T-helper 17 cell (primary cell): Measurements from ENCODE around the gene AKT1. TPM values are rescaled to one million over a fixed set of nuclear protein-coding genes. Genes with fewer than 3 reads are reported as not detected.
A peak's percentile ranks its signal among the peaks of the same experiment; 100 is the strongest.
"Not testable (repeated sequence)": the region's sequence is repeated elsewhere in the genome, so short reads cannot be mapped to it uniquely, and the experiment has no call there.

Source experiments
- ATAC-seq: fragments of 150-1000 bp; cut with Tn5 transposase; 2 replicates; pipeline ENCODE4 v1.10.0; 2021; ENCODE audit warnings: mild to moderate bottlenecking, moderate library complexity
- DNase-seq, 3 donors: peaks; one replicate each; pipeline versions ENCODE4 v3.0.0 to v3.0.0-alpha.2; 2020 to 2021
- H3K9me3 ChIP-seq: one replicate; pipeline ENCODE4 v1.7.0; 2013; ENCODE audit warnings: low read length, mild to moderate bottlenecking; ENCODE audit not compliant: control insufficient read depth, poor library complexity, severe bottlenecking
- H3K27ac Mint-ChIP-seq: one replicate; pipeline ENCODE4 v1.8.0; 2022; ENCODE audit warnings: mild to moderate bottlenecking, moderate library complexity, mixed read lengths
- H3K27me3 Mint-ChIP-seq: one replicate; pipeline ENCODE4 v1.8.0; 2022; ENCODE audit warnings: mixed read lengths
- H3K36me3 Mint-ChIP-seq: one replicate; pipeline ENCODE4 v1.8.0; 2022; ENCODE audit warnings: low read depth, mixed read lengths
- H3K4me1 Mint-ChIP-seq: one replicate; pipeline ENCODE4 v1.8.0; 2022; ENCODE audit warnings: mild to moderate bottlenecking, mixed read lengths
- H3K4me3 Mint-ChIP-seq: one replicate; pipeline ENCODE4 v1.8.0; 2022; ENCODE audit warnings: mild to moderate bottlenecking, moderate library complexity, mixed read lengths
- total RNA-seq, 4 donors: library from RNA in 2 of 4; stranded (reverse) in 2 of 4; gene quantifications; one replicate each; pipeline ENCODE4 v1.2.3 and lab custom pipeline; 2022 to 2026

AKT1 gene
- total RNA-seq, 2 donors from 2014 or later, result 72.4 to 77.2 TPM

DNA sequence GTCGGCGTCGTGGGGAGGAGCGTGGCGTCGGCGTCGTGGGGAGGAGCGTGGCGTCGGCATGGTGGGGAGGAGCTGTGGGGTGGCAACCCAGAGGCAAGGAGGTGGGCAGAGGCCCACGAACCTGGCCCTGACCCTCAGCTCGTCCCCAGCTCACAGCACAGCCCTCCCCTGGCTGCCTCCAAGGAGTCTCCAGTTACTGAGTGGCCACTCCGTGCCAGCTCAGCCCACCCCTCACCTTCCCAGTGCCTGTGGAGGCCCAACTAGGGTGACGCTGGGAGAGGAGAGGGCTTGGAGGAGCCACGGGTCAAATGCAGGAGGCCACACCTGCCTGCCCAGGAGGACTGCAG lies 65.7 kb downstream of the AKT1 start:
- ATAC-seq, result no peak
- H3K27me3 Mint-ChIP-seq, result no peaks in the 10 kb centered on the region
- no peak overlapping the region for H3K27ac Mint-ChIP-seq
- no peak for DNase-seq
- peaks cover 6% of the 10 kb centered on the region for H3K4me1 Mint-ChIP-seq
- H3K36me3 Mint-ChIP-seq, result no peaks in the 10 kb centered on the region
- no peaks in the 10 kb centered on the region for H3K9me3 ChIP-seq
- H3K4me3 Mint-ChIP-seq, result no peak overlapping the region

DNA sequence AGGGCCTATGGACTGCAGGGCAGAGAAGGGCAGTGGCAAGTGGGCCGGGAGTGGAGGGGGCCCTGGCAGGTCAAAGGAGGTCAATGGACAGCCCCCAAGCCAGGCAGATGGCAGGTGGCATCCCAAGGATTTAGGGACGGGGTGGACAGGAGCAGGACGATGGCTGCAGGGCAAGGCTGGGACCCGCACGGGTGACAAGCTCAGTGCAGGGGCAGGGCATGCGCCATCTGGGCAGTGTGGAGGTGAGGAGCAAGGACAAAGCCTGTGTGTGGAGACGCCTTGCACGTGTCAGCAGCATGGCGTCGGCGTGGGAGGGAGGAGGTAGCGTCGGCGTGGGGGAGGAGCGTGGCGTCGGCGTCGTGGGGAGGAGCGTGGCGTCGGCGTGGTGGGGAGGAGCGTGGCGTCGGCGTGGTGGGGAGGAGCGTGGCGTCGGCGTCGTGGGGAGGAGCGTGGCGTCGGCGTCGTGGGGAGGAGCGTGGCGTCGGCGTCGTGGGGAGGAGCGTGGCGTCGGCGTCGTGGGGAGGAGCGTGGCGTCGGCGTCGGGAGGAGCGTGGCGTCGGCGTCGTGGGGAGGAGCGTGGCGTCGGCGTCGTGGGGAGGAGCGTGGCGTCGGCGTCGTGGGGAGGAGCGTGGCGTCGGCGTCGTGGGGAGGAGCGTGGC lies 66.2 kb downstream of the AKT1 start:
- H3K9me3 ChIP-seq, DNase-seq, H3K27me3 Mint-ChIP-seq, H3K4me1 Mint-ChIP-seq, H3K4me3 Mint-ChIP-seq, H3K36me3 Mint-ChIP-seq, H3K27ac Mint-ChIP-seq, ATAC-seq: not testable (repeated sequence)

DNA sequence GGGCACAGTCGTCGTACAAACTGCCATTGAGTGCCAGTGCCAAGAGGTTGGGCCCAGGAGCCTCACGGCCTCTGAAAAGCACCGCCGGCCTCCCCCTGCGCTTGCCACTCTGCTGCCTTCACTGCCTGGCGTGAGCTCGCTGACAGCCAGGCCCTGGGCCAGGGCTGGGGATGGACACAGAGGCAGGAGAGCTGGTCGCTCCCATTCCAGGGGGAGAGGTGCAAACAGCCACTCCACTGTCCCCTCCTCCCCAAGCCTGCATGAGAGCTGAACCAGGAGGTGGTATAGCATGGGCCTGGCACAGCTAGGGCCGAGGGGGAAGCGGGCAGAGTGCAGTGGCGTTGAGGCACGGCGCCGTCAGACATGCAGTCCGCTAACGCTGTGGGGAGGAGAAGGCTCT lies 66.9 kb downstream of the AKT1 start:
- no peaks in the 10 kb centered on the region for H3K9me3 ChIP-seq
- no peak overlapping the region for H3K4me3 Mint-ChIP-seq
- no peak overlapping the region for H3K27ac Mint-ChIP-seq
- no peaks in the 10 kb centered on the region for H3K27me3 Mint-ChIP-seq
- no peak for ATAC-seq
- H3K4me1 Mint-ChIP-seq, result peaks cover 6% of the 10 kb centered on the region
- no peaks in the 10 kb centered on the region for H3K36me3 Mint-ChIP-seq
- DNase-seq, result no peak

DNA sequence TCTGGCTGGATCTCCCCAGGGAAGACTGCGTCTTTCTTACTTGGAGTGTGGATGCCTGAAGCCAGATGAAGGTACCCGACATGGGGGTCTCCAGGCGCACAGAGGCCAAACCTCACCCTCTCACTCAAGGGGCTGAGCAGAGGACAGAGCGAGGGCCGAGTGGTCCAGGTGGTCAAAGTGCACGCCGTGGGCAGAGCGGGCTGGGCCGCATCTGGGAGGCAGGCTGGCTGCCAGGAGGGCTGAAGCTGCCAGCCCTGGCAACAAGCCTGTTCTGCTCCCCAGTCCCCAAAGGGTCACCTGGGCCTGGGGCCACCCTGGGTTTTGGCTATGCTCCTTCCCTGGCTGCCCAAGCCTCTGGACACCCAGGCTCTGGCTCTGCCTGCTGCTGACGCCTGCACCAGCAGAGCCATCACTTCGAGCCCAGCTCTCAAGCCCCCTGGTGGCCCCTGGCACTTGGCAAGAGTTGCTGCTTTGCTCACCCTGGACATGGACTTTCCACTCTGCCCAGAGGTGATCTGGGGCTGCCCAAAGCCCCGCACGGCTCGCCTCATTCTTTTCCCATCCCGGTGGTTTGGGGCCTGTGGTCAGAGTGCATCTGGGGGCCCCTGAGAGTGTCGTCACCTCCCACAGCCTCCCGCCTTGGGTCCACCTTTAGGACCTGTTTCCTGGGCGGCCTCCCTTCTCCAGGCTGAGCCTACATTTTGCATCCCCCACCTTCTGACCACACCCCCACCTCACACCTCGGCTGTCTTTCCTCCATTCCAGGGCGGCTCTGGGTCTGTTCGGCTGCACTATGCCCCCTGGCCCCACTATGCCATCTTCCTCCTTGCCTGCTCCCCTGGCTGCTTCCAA lies 68.7 kb downstream of the AKT1 start:
- H3K9me3 ChIP-seq, result no peaks in the 10 kb centered on the region
- peaks cover 6% of the 10 kb centered on the region for H3K4me1 Mint-ChIP-seq
- DNase-seq, result no peak
- H3K4me3 Mint-ChIP-seq, result no peak overlapping the region
- H3K36me3 Mint-ChIP-seq, result no peaks in the 10 kb centered on the region
- H3K27me3 Mint-ChIP-seq, result no peaks in the 10 kb centered on the region
- H3K27ac Mint-ChIP-seq, result no peak overlapping the region
- ATAC-seq, result no peak

DNA sequence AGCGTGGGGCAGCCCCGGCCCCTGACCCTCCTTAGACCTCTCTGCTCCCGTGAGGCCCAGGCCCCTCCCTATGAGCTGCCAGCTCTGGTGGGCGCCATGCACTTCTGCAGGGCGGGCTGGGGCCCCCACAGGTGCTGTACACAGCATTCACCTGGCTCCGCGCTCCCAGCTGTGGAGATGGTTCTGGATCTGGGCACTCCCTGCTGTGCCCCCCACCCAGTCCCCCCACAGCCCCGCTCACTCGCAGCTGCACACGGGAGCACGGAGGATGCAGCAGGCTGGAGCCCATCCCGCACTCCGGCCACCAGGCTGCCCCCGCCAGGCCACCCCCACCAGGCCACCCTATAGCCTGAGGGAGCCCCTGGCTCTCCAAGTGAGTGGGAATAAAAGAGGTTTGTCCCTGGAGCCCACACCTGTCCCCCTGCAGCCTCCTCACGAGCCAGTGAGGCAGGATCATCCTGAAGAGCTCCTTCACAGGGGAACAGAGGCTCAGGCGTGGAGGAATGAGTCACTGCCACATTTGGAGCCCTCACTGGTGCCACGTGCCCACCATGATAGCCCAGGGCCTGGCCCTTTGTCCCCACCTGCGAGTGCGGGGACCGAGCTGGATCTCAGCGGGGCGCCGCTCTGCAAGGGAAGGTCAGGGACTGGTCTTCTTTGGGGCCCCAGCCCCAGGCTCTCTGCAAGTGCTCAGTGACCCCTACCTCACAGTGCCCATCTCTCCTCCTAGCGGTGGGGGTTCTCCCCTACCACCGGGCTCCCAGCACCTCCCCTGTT lies 69.6 kb downstream of the AKT1 start:
- H3K27me3 Mint-ChIP-seq, result no peaks in the 10 kb centered on the region
- no peak overlapping the region for H3K27ac Mint-ChIP-seq
- H3K9me3 ChIP-seq, result no peaks in the 10 kb centered on the region
- no peak for ATAC-seq
- peaks cover 6% of the 10 kb centered on the region for H3K4me1 Mint-ChIP-seq
- no peaks in the 10 kb centered on the region for H3K36me3 Mint-ChIP-seq
- DNase-seq, result no peak
- no peak overlapping the region for H3K4me3 Mint-ChIP-seq

DNA sequence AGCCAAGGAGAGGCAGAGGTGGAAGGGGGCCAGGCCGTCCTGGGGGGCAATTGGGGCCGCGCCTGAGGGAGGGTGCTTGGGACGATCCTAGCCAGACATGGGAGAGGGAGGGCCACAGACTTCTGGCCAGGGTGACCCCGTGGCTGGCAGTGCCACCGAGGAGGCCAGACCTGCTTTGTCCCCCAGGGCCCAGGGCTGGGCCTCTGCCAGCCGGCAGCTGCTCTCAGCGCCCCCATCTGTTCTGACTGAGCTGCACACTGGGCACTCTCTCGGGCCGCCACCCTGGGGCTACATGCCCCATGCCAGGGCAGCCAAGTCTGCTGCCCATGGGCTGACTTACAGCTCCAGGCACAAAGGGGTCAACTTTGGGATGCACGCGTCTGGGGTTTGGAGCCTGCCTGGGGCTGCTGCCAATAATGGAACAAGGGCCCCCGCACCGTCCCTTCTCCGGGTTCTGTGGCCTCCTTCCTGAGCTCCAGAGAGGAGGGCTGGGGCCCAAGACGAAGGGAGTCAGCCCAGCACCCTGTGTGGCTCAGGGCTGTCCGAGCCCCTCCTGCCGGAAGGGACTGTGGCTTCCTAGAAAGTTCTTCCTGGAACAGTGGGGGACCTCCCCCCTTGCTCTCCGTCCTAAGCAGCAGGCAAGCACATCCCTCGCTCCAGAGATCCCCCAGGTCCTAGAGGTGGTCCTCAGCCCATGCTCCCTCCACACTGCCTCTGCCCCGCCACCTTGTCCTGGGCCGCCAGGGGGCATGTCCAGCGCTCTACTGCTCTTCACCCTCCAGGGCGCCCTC lies 70.4 kb downstream of the AKT1 start:
- H3K36me3 Mint-ChIP-seq, result no peaks in the 10 kb centered on the region
- ATAC-seq, result no peak
- no peaks in the 10 kb centered on the region for H3K27me3 Mint-ChIP-seq
- H3K4me1 Mint-ChIP-seq, result peaks cover 6% of the 10 kb centered on the region
- H3K4me3 Mint-ChIP-seq, result peak overlapping the region; percentile 72
- no peak for DNase-seq
- no peak overlapping the region for H3K27ac Mint-ChIP-seq
- no peaks in the 10 kb centered on the region for H3K9me3 ChIP-seq

DNA sequence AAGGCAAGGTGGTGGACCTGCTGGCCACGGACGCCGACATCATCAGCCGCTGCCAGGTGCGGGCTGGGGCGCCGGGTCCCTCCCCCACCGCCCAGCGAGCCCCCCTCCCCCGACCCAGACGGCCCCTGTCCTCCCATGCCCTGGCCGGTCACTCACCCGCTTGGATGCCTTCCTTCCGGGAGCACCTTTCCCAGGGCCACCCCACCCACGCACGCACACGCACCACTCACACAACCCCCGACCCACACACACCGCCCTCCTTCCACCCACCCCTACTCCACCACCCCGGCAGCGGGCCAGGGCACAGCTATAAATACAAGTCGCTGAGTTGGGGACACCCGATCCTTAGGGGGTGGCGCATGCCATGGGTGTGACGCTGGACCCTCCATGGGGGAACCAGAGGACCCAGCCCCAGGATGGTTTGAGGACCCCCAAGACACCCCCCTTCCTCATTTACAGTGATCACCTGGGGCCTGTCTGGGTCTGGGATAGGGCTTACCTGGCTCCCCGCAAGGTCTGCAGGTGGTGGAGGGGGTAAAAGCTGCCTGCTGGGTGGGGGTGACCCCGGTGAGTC lies 71.1 kb downstream of the AKT1 start:
- H3K4me1 Mint-ChIP-seq, result peaks cover 6% of the 10 kb centered on the region
- DNase-seq (no peak), ATAC-seq (peak; percentile 22)
- H3K4me3 Mint-ChIP-seq, result peak overlapping the region; percentile 72
- no peaks in the 10 kb centered on the region for H3K9me3 ChIP-seq
- no peak overlapping the region for H3K27ac Mint-ChIP-seq
- H3K27me3 Mint-ChIP-seq, result no peaks in the 10 kb centered on the region
- H3K36me3 Mint-ChIP-seq, result no peaks in the 10 kb centered on the region

DNA sequence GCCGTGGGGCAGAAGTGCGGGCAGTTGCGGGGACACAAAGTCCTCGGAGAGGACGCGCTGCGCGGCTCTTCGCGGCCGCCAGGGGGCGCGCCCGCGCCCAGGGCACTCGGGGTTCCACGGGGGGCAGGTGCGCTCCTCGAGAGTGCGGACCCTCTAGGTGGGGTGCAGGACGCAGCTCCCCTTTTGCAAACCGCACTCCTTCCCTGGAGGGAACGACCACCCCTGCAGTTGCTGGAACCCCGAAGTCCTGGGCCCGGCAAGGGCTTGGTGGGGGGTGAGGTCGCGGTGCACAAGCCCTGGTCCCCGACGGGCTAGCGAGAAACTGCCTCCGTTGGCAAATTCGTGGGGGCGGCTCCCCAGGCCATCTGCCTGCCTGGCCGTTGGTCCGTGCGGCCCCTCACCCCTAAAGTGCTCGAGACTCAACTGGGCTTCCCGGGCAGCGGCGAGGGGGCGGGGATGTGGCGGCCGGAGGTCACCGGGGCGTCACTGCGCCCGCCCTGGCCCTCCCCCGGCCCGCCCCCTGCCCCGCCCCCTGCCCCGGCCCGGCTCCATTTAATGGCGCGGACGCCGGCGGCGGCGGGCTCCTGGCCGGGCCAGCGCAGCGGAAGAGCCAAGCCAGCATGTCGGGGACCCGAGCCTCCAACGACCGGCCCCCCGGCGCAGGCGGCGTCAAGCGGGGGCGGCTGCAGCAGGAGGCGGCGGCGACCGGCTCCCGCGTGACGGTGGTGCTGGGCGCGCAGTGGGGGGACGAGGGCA lies 71.7 kb downstream of the AKT1 start, which contains the start of gene ADSS1:
Gene ADSS1 (plus strand): TSS at position 579 of the 756 bp plus-strand sequence. CDS start 42 bp downstream, at position 621.
- DNase-seq, result peak; percentile 57 to 63 (median 58)
- Mint-ChIP-seq H3K36me3 (no peaks in the 10 kb centered on the region), H3K27me3 (no peaks in the 10 kb centered on the region), H3K4me1 (peaks cover 6% of the 10 kb centered on the region), H3K4me3 (peak within 1 kb of the TSS; percentile 72), H3K27ac (no peak within 1 kb of the TSS)
- peak; percentile 87 for ATAC-seq
- no peaks in the 10 kb centered on the region for H3K9me3 ChIP-seq

DNA sequence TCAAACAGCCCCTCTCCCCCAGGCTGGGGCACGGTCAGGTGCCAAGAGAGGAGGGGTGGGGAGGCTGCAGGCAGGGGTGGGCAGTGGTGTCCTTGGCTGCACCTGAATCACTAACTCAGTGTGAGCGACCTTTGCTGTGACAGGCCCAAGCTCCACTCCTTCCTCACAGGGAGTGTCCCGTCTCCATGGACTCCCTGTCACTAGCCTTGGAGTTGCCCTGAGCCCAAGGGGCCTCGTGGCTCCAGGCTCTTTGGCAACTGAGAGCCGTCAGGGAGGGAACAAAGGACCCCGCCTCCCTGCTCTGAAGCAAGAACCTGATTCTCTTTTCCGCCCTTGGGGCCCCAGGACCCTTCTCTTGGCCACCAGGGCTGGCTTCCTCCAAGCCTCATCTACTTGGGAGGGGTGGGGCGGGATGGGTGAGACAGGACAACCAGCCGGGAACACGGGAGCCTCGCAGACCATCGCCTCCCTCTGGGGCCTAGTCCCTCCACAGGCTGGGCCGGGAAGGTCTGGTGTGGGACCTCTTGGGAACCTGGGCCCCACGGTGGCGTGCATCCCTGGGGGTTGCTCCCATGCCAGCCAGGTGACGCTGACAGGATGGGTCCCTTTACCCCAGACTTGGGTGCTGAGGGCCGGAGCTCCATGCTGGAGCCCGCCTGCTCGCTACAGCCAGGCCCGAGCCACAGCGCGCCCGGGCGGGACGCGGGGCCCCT lies 72.5 kb downstream of the AKT1 start:
- ATAC-seq, result no peak
- peaks cover 6% of the 10 kb centered on the region for H3K4me1 Mint-ChIP-seq

DNA sequence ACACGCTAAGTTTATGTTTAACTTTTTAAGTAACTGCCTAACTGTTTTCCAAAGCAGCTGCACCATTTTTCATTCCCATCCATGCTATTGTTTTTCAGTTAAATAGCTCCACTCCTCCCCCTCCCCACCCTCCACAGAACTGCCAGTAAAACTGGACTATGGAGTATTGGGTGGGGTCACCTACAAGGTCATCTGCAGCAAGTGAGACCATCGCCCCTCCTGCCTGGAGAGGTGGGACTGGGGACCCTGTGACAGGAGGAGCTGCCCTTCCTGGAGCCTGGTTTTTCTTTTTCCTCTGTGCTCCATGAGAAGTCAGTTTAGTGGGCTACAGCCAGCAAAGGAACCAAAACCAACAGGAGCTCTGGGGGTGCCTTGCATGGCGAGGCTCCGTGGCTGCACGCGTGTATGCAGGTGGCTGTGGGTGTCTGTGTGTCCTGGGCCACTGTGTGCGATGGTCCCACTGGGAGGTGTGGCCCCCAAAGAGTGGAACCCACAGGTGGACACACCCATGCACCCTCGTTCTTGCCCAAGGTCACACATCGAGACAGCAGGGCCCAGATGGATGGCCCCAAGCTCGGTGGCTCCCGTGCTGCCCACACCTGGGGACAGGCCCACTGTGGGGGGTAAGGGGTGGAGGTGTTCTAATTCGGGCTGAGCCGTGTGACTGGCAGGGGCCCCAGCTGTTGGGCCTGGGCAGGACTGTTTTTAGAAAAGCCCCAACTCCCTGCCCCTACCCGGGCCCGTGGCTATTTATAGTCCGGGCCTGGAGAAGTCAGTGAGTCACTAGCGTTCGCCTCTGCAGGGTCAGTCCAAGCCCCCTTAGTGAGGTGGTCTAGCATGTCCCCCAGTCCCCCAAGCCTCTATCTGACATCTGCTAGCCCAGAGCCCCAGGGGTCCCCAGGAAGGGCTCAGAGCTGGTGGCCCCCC lies 73.8 kb downstream of the AKT1 start:
- DNase-seq, result no peak
- H3K27me3 Mint-ChIP-seq, result no peaks in the 10 kb centered on the region
- H3K27ac Mint-ChIP-seq, result no peak overlapping the region

More for the DNA sequence above, 72.5 kb downstream of the AKT1 start:
- H3K27ac Mint-ChIP-seq, result no peak overlapping the region
- DNase-seq, result no peak
- no peaks in the 10 kb centered on the region for H3K36me3 Mint-ChIP-seq
- H3K9me3 ChIP-seq, result no peaks in the 10 kb centered on the region
- H3K27me3 Mint-ChIP-seq, result no peaks in the 10 kb centered on the region
- no peak overlapping the region for H3K4me3 Mint-ChIP-seq

More for the DNA sequence above, 73.8 kb downstream of the AKT1 start:
- H3K9me3 ChIP-seq, result no peaks in the 10 kb centered on the region
- H3K36me3 Mint-ChIP-seq, result peaks cover 2% of the 10 kb centered on the region
- no peak overlapping the region for H3K4me3 Mint-ChIP-seq
- H3K4me1 Mint-ChIP-seq, result no peaks in the 10 kb centered on the region
- no peak for ATAC-seq
